ENCODE results near the gene GAS2L1.

DNA sequence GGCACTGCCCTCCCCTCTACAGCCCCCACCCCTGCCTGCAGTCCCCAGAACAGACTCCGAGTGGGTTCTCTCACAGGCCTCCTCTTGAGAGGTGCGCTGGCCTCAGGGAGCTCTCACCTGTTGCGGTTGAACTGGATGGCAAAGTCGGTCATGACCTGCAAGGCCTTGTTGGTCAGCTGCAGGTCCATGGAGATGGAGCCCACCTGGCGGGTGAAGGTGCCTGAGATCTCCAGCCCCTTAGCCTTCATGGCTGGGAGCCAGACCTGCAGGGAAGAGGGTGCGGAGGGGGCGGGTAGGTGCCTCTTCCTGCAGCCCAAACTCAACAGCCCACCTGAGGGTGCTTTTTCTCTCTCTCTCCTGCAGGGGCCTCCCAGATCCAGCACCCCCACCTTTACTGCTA, 27.7 kb downstream of the GAS2L1 start:
- TF ChIP-seq, protein P1, sequence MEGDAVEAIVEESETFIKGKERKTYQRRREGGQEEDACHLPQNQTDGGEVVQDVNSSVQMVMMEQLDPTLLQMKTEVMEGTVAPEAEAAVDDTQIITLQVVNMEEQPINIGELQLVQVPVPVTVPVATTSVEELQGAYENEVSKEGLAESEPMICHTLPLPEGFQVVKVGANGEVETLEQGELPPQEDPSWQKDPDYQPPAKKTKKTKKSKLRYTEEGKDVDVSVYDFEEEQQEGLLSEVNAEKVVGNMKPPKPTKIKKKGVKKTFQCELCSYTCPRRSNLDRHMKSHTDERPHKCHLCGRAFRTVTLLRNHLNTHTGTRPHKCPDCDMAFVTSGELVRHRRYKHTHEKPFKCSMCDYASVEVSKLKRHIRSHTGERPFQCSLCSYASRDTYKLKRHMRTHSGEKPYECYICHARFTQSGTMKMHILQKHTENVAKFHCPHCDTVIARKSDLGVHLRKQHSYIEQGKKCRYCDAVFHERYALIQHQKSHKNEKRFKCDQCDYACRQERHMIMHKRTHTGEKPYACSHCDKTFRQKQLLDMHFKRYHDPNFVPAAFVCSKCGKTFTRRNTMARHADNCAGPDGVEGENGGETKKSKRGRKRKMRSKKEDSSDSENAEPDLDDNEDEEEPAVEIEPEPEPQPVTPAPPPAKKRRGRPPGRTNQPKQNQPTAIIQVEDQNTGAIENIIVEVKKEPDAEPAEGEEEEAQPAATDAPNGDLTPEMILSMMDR (conservative IDR thresholded peaks at IDR 0.05; ENCODE audit: low read length): no peak
- no peak for TF ChIP-seq EZH2phosphoT487 (IDR thresholded peaks at IDR 0.05; ENCODE audit: borderline replicate concordance, low read depth, low read length)

Measured in OCI-LY7 (cell line).